HepG2 (cell line): ENCODE data around the gene CKB. TPM values are rescaled to one million over a fixed set of nuclear protein-coding genes. Genes with fewer than 3 reads are reported as not detected.

Experiments used
- CHCHD3 ChIP-seq: sonication (generic); formaldehyde crosslinking; IDR thresholded peaks from 2 replicates; pipeline ENCODE4 v1.8.0; 2022; ENCODE audit warnings: mild to moderate bottlenecking, missing genetic modification reagents, moderate library complexity
- GATAD1 ChIP-seq: IDR thresholded peaks from 2 replicates; pipeline ENCODE4 v1.6.1; 2016; ENCODE audit warnings: missing genetic modification reagents, missing compliant biosample characterization
- HDAC6 ChIP-seq: fragments of 200-600 bp; sonication (generic); IDR thresholded peaks from 2 replicates; pipeline ENCODE4 v1.7.0; 2017; ENCODE audit warnings: mild to moderate bottlenecking, antibody characterized with exemption, low read length, low read depth
- HNF4A ChIP-seq: sonication (generic); formaldehyde crosslinking; IDR thresholded peaks from 2 replicates; pipeline ENCODE4 v1.4.0; 2020; ENCODE audit warnings: missing genetic modification reagents
- HNF4G ChIP-seq, 2 experiments: sonication (generic) in 1 of 2; formaldehyde crosslinking in 1 of 2; IDR thresholded peaks; 2 replicates each; pipeline versions ENCODE4 v1.4.0 to v1.6.1; 2011 to 2020; ENCODE audit warnings: borderline replicate concordance in 2 of 2, low read depth in 2 of 2, mild to moderate bottlenecking in 2 of 2, low read length in 1 of 2, missing genetic modification reagents in 1 of 2, moderate library complexity in 1 of 2
- KAT7 ChIP-seq: IDR thresholded peaks from 2 replicates; pipeline ENCODE4 v1.6.1; 2018; ENCODE audit warnings: borderline replicate concordance, missing compliant biosample characterization
- KDM2A ChIP-seq: sonication (generic); formaldehyde crosslinking; IDR thresholded peaks from 2 replicates; pipeline ENCODE4 v1.4.0; 2020; ENCODE audit warnings: low read depth, missing genetic modification reagents, borderline replicate concordance
- MIER3 ChIP-seq: IDR thresholded peaks from 2 replicates; pipeline ENCODE4 v1.6.1; 2016; ENCODE audit warnings: missing compliant biosample characterization, borderline replicate concordance
- NFE2 ChIP-seq: sonication (generic); formaldehyde crosslinking; IDR thresholded peaks from 2 replicates; pipeline ENCODE4 v1.4.0; 2020; ENCODE audit warnings: missing genetic modification reagents
- NKX3-1 ChIP-seq: sonication (generic); formaldehyde crosslinking; IDR thresholded peaks from 2 replicates; pipeline ENCODE4 v1.5.0; 2020; ENCODE audit warnings: missing genetic modification reagents
- PHF8 ChIP-seq: sonication (generic); formaldehyde crosslinking; IDR thresholded peaks from 2 replicates; pipeline ENCODE4 v1.5.0; 2020; ENCODE audit warnings: missing genetic modification reagents
- SP1 ChIP-seq, 2 experiments: fragments of 450-650 bp in 1 of 2; sonication (generic) in 1 of 2; formaldehyde crosslinking in 1 of 2; IDR thresholded peaks; 2 replicates each; pipeline versions ENCODE4 v1.4.0 to v1.6.1; 2016 to 2020; ENCODE audit warnings: missing genetic modification reagents in 1 of 2
- SP2 ChIP-seq: sonication (generic); formaldehyde crosslinking; IDR thresholded peaks from 2 replicates; pipeline ENCODE4 v1.5.1; 2020; ENCODE audit warnings: mild to moderate bottlenecking, missing genetic modification reagents
- ZBTB7A ChIP-seq: sonication (generic); formaldehyde crosslinking; IDR thresholded peaks from 2 replicates; pipeline ENCODE4 v1.8.0; 2022; ENCODE audit warnings: mild to moderate bottlenecking, missing genetic modification reagents
- ZFP82 ChIP-seq: sonication (generic); formaldehyde crosslinking; IDR thresholded peaks from 2 replicates; pipeline ENCODE4 v1.5.1; 2020; ENCODE audit warnings: mild to moderate bottlenecking, missing genetic modification reagents, borderline replicate concordance
- ZMYM3 ChIP-seq: sonication (generic); formaldehyde crosslinking; IDR thresholded peaks from 2 replicates; pipeline ENCODE4 v1.5.1; 2020; ENCODE audit warnings: mild to moderate bottlenecking, missing genetic modification reagents
- ZNF3 ChIP-seq: IDR thresholded peaks from 2 replicates; pipeline ENCODE4 v1.7.0; 2017; ENCODE audit warnings: inconsistent platforms
- ZNF382 ChIP-seq: sonication (generic); formaldehyde crosslinking; IDR thresholded peaks from 2 replicates; pipeline ENCODE4 v1.5.0; 2020; ENCODE audit warnings: missing genetic modification reagents, mild to moderate bottlenecking, borderline replicate concordance
- ZNF501 ChIP-seq: sonication (generic); formaldehyde crosslinking; IDR thresholded peaks from 2 replicates; pipeline ENCODE4 v1.5.1; 2020; ENCODE audit warnings: mild to moderate bottlenecking, moderate library complexity, missing genetic modification reagents
- ZNF788 ChIP-seq: sonication (generic); formaldehyde crosslinking; IDR thresholded peaks from 2 replicates; pipeline ENCODE4 v1.5.0; 2020; ENCODE audit warnings: mild to moderate bottlenecking, missing genetic modification reagents, borderline replicate concordance
- polyA plus RNA-seq, 8 experiments: library from polyadenylated mRNA; depleted of rRNA in 3 of 8; stranded (reverse) in 7 of 8; unstranded in 1 of 8; fragments of >200 nt; fragmentation: Illumina TruSeq in 4 of 8; extraction: Trizol in 4 of 8; gene quantifications; 2 replicates each; pipeline versions ENCODE4 v1.2.1 to v1.2.3, GENCODE V29; 2011 to 2016; ENCODE audit warnings: low read depth in 4 of 8, missing spikeins in 1 of 8, mixed read lengths in 1 of 8; ENCODE audit not compliant: insufficient read depth in 1 of 8
- total RNA-seq, 5 experiments: library from RNA; depleted of rRNA; stranded (reverse); fragments of >200 nt; fragmentation: Illumina TruSeq; extraction: Trizol; gene quantifications; 2 replicates each; pipeline ENCODE4 v1.2.3, GENCODE V29; 2016; ENCODE audit warnings: low read depth in 1 of 5
- TF ChIP-seq, protein P1 (sequence below): sonication (generic); formaldehyde crosslinking; IDR thresholded peaks from 2 replicates; pipeline ENCODE4 v1.8.0; 2022; ENCODE audit warnings: missing genetic modification reagents, mild to moderate bottlenecking, inconsistent platforms, borderline replicate concordance
- TF ChIP-seq, protein P2 (sequence below): sonication (generic); formaldehyde crosslinking; IDR thresholded peaks from 2 replicates; pipeline ENCODE4 v1.9.0; 2021; ENCODE audit warnings: missing genetic modification reagents, mild to moderate bottlenecking, borderline replicate concordance
- TF ChIP-seq, protein P3 (sequence below): IDR thresholded peaks from 2 replicates; pipeline ENCODE4 v1.6.1; 2018; ENCODE audit warnings: missing genetic modification reagents
- TF ChIP-seq, protein P4 (sequence below): conservative IDR thresholded peaks from 2 replicates; pipeline ENCODE4 v1.6.1; 2018; ENCODE audit warnings: missing genetic modification reagents

The CKB gene
- total and polyA plus RNA-seq, 2 of the 13 experiments (the other 11 are each of a cell fraction or from before 2014, with no cell fraction given) = 82.3 to 217 TPM

DNA sequence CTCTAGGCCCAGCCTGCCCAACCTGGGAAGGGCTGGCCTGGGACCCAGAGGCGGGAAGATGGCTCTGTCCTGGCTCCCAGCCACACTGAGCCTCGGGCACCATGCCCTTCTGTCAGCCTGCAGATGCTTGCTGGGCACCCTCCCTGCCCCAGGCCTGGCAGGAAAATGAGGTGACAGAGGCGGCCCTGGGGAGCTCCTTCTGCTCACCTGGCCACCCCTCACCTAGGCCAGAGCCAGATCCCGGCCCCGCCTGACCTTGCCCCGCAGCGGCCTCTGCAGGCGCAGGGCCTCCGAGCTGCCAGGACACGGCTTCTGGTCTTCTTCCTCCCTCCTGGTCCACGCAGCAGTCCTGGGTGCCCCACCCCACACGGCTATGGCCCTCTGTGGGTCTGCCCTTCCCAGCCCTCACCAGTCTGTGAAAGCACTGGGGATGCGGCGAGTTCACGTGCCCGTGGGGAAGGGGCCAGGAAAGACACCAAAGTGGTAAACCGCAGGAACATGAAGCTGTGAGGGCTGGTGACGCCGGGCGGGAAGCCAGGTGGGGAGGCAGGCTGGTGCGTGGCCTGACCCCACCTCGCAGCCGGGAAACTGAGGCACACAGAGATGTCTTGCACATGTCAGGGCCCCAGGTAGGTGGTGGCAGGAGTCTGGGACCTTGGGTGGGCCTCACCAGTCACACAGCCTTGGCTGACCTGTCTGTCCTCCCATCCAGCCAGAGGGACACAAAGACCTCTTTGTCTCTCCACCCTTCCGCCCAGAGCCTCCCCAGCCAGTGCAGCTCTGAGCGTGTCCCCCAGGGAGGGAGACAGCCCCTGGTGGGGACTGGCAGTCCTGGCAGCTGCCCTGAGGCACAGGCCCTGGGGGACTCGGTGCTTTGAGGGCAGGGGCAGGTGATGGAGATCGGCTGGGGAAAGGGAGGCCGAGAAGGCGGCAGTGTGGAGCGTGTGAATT lies 27.0 kb upstream of the CKB start (continued):
- TF ChIP-seq SP2 = no peak
- TF ChIP-seq NKX3-1 (CRISPR knock-in tag) = no peak
- TF ChIP-seq ZFP82 (CRISPR knock-in tag) = no peak
- peak; percentile 72; the same call in 1 of the 2 replicates for TF ChIP-seq ZMYM3 (CRISPR knock-in tag)
- peak; percentile 35 for TF ChIP-seq KDM2A (CRISPR knock-in tag)
- TF ChIP-seq, protein P1, sequence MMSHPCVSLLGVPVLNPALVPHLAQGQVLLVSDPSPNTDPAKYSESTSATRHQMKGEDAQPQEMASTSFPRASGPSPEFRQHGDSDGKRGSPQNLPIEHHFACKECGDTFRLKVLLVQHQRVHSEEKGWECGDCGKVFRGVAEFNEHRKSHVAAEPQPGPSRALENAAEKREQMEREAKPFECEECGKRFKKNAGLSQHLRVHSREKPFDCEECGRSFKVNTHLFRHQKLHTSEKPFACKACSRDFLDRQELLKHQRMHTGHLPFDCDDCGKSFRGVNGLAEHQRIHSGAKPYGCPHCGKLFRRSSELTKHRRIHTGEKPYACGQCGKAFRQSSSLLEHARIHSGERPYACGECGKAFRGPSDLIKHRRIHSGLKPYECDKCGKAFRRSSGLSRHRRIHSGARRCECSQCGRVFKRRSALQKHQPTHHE = no peak
- TF ChIP-seq KAT7 = no peak
- TF ChIP-seq PHF8 (CRISPR knock-in tag) = peak; percentile 39; the same call in 1 of the 2 replicates
- TF ChIP-seq HDAC6 = no peak
- TF ChIP-seq, protein P2, sequence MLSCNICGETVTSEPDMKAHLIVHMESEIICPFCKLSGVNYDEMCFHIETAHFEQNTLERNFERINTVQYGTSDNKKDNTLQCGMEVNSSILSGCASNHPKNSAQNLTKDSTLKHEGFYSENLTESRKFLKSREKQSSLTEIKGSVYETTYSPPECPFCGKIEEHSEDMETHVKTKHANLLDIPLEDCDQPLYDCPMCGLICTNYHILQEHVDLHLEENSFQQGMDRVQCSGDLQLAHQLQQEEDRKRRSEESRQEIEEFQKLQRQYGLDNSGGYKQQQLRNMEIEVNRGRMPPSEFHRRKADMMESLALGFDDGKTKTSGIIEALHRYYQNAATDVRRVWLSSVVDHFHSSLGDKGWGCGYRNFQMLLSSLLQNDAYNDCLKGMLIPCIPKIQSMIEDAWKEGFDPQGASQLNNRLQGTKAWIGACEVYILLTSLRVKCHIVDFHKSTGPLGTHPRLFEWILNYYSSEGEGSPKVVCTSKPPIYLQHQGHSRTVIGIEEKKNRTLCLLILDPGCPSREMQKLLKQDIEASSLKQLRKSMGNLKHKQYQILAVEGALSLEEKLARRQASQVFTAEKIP (CRISPR knock-in tag) = no peak
- TF ChIP-seq, protein P3, sequence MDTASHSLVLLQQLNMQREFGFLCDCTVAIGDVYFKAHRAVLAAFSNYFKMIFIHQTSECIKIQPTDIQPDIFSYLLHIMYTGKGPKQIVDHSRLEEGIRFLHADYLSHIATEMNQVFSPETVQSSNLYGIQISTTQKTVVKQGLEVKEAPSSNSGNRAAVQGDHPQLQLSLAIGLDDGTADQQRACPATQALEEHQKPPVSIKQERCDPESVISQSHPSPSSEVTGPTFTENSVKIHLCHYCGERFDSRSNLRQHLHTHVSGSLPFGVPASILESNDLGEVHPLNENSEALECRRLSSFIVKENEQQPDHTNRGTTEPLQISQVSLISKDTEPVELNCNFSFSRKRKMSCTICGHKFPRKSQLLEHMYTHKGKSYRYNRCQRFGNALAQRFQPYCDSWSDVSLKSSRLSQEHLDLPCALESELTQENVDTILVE (CRISPR knock-in tag) = no peak
- no peak for TF ChIP-seq MIER3 (CRISPR knock-in tag)
- TF ChIP-seq, protein P4, sequence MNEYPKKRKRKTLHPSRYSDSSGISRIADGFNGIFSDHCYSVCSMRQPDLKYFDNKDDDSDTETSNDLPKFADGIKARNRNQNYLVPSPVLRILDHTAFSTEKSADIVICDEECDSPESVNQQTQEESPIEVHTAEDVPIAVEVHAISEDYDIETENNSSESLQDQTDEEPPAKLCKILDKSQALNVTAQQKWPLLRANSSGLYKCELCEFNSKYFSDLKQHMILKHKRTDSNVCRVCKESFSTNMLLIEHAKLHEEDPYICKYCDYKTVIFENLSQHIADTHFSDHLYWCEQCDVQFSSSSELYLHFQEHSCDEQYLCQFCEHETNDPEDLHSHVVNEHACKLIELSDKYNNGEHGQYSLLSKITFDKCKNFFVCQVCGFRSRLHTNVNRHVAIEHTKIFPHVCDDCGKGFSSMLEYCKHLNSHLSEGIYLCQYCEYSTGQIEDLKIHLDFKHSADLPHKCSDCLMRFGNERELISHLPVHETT (CRISPR knock-in tag) = 0 out of 2 replicates have a peak, but pooled peaks have one; percentile 26
- TF ChIP-seq ZNF501 (CRISPR knock-in tag) = peak; percentile 50; the same call in 1 of the 2 replicates
- TF ChIP-seq NFE2 (CRISPR knock-in tag) = no peak
- no peak for TF ChIP-seq ZNF382 (CRISPR knock-in tag)
- no peak for TF ChIP-seq ZNF3 (CRISPR knock-in tag)
- TF ChIP-seq ZBTB7A = peak; percentile 74; the same call in 1 of the 2 replicates
- TF ChIP-seq HNF4G (IDR thresholded peaks at IDR 0.05; ENCODE audit: borderline replicate concordance, low read depth, low read length) = no peak
- TF ChIP-seq HNF4G (CRISPR knock-in tag; IDR thresholded peaks at IDR 0.05; ENCODE audit: borderline replicate concordance, low read depth) = 0 out of 2 replicates have a peak, but pooled peaks have one; percentile 15
- no peak for TF ChIP-seq ZNF788
- no peak for TF ChIP-seq SP1 (IDR thresholded peaks at IDR 0.05)
- no peak for TF ChIP-seq SP1 (CRISPR knock-in tag; IDR thresholded peaks at IDR 0.05)
- 0 out of 2 replicates have a peak, but pooled peaks have one; percentile 24 for TF ChIP-seq HNF4A (CRISPR knock-in tag)
- no peak for TF ChIP-seq CHCHD3
- no peak; the same call in 1 of the 2 replicates for TF ChIP-seq GATAD1
